IPS-20b (cell line): Measurements from ENCODE around the gene BDNF.
"Not testable (repeated sequence)": the region's sequence is repeated elsewhere in the genome, so short reads cannot be mapped to it uniquely, and the experiment has no call there.

ENCODE experiments used
- H3K27ac ChIP-seq: one replicate; pipeline ENCODE4 v1.5.1; 2013; ENCODE audit warnings: low read length
- H3K27me3 ChIP-seq: 2 replicates; pipeline ENCODE4 v1.6.1; 2013; ENCODE audit warnings: mild to moderate bottlenecking, low read length, inconsistent platforms; ENCODE audit not compliant: insufficient read depth
- H3K36me3 ChIP-seq: 2 replicates; pipeline ENCODE4 v1.6.1; 2013; ENCODE audit warnings: low read depth, mild to moderate bottlenecking, inconsistent platforms, low read length, moderate library complexity; ENCODE audit not compliant: insufficient read depth
- H3K4me1 ChIP-seq: 2 replicates; pipeline ENCODE4 v1.6.1; 2013; ENCODE audit warnings: mild to moderate bottlenecking, control low read depth, inconsistent platforms, low read length, moderate library complexity; ENCODE audit not compliant: insufficient read depth
- H3K4me3 ChIP-seq: 2 replicates; pipeline ENCODE4 v1.5.1; 2013; ENCODE audit warnings: mild to moderate bottlenecking, low read length, inconsistent platforms
- H3K9ac ChIP-seq: 2 replicates; pipeline ENCODE4 v1.6.1; 2013; ENCODE audit warnings: low read depth, mild to moderate bottlenecking, inconsistent platforms, low read length, moderate library complexity
- H3K9me3 ChIP-seq: 2 replicates; pipeline ENCODE4 v1.6.1; 2013; ENCODE audit warnings: mild to moderate bottlenecking, low read depth, low read length, inconsistent platforms; ENCODE audit not compliant: insufficient read depth

Gene BDNF

DNA sequence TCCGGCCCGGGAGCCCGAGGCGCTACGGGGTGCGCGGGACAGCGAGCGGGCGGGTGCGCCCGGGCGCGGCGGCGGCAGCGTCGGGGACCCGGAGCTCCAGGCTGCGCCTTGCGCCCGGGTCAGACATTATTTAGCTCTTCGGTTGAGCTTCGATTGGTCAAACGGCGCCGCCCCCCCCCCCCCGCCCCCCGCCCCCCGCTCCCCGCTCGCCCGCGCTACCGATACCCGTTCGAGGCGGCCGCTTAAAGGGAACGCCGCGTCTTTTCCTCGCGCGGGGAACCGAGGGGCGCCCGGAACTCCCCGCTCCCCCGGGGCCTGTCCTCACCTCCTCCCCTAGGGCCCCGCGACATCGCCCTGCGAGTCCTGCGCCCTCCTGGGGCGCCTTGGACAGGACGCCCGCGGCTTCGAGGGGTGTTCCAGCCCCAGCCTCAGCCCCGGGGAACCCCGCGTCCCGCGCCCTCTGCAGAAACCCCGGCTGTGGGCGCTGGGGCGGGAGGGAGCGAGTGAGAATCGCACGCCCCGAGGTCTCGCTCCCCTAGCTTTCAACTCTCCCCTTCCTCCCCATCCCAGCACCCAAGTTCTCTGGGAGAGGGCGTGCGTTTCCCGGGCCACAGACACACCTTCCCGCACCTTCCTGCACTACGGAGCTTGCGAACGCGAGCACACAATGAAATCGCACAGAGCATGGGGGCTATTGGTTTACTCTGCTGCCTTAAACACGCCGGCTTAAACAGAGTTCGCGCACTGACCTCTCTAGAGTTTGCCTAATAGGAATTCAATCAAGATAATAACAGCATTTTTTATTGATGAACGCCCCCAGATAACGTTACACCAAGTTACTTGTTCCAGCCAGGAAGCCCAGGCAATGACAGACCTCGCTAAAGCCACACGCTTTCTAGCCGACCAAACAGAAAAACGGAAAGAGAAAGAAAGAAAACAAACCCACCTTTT, at the start of gene BDNF:
TSS of gene BDNF (minus strand) at position 105 of the 951 bp plus-strand sequence. CDS start 41,891 bp downstream, outside the sequence.
- peaks cover 46% of the 10 kb centered on the region for H3K4me1 ChIP-seq
- no peaks in the 10 kb centered on the region for H3K36me3 ChIP-seq
- H3K9ac ChIP-seq: peak within 1 kb of the TSS; percentile 63; the same call in 1 of the 2 replicates
- H3K27ac ChIP-seq: no peak within 1 kb of the TSS
- H3K27me3 ChIP-seq: peaks cover 51% of the 10 kb centered on the region
- peak within 1 kb of the TSS; percentile 82 for H3K4me3 ChIP-seq
- no peaks in the 10 kb centered on the region for H3K9me3 ChIP-seq

DNA sequence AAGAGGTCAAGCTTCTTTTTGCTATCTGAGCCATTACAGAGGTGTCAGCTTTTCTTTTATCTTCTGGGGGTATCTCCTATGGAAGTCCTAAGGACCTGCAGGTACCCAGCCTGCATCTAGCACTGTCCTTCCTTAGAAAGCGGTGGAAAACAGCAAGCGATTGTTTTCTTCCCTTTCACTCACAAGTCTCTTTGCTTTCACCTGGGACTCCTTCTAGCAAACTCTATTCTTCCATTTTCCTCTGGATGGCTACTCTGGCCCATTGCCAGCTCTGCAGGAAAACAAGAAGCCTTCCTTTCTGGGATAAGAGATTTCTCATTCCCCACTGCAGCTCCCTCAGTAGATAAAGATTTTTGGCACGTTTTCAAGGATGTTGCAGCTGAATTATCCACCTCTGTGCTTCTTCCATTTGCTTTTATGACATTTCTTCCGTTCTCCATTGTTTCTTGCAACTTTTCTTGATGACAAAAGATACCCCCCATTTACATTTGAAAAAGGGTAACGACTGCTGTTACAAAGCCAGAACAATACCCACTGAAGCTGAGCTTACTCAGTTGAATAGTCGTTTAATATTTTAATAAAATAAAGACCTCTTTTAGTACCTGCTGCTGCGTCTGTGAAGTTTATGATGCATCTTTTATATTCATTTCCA, 40.2 kb upstream of the BDNF start:
- Histone ChIP-seq H3K9me3 (no peaks in the 10 kb centered on the region), H3K4me1 (peaks cover 23% of the 10 kb centered on the region), H3K36me3 (no peaks in the 10 kb centered on the region), H3K27ac (no peak overlapping the region), H3K4me3 (peak overlapping the region; percentile 47; the same call in 1 of the 2 replicates), H3K9ac (peak overlapping the region; percentile 35; the same call in 1 of the 2 replicates), H3K27me3 (peaks cover 6% of the 10 kb centered on the region)

DNA sequence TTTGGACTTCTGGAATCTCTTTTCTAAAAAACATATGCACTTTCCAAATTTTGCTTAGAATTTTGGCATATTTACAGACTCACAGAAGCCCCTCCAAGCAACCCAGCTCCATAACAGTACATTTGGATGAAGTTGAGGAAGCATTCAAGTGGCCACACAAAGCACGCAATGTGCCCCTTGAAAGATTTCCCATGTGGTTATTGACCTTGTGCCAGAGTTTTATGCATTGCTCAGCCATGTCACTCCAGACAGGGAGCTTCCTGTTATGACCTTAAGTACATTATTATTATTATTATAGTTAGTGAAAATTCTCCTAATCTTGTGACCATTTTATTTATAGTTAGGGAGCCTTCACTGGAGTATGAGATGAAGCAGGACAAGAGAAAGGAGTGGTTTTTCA, 35.0 kb upstream of the BDNF start:
- H3K27ac ChIP-seq: no peak overlapping the region
- H3K9ac ChIP-seq: no peak overlapping the region
- no peaks in the 10 kb centered on the region for H3K9me3 ChIP-seq
- H3K4me3 ChIP-seq: no peak overlapping the region
- peaks cover 7% of the 10 kb centered on the region for H3K4me1 ChIP-seq
- H3K27me3 ChIP-seq: no peaks in the 10 kb centered on the region
- no peaks in the 10 kb centered on the region for H3K36me3 ChIP-seq

DNA sequence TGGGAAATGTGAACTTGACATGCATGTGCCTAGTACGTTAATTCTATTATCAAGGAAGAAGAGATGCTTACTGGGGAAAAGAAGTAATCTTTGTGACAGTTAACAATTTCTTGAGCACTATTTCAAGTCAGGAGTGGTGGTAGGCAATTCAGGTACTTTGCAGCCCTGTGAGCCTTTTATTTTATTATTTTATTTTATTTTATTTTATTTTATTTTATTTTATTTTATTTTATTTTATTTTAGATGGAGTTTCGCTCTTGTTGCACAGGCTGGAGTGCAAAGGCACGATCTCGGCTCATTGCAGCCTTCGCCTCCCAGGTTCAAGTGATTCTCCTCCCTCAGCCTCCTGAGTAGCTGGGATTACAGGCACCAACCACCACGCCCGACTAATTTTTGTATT, 31.5 kb upstream of the BDNF start:
- H3K27me3 ChIP-seq: peaks cover 11% of the 10 kb centered on the region; the same call in 1 of the 2 replicates
- not testable (repeated sequence) for H3K4me3 ChIP-seq, H3K4me1 ChIP-seq, H3K9ac ChIP-seq, H3K36me3 ChIP-seq, H3K27ac ChIP-seq, H3K9me3 ChIP-seq

DNA sequence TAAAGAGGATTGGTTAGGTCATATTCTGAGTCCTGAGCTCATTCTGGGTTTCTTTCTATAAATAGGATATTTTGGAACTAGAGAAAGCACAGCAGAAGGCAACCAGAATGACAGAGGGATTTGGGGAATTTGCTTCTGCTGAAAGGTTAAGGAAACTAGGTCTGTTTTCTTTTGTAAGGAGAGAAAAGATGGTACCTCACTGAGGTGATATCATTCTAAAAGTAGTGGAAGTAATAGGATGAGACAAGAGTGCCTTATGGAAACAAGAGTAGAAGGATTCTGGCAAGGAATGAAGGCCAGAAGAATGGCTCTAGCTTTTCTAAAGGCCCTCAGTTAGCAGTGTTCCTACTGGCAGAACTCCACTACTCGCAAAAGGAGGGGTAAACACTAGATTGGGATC, 26.7 kb upstream of the BDNF start:
- Histone ChIP-seq H3K36me3 (no peaks in the 10 kb centered on the region), H3K27me3 (peaks cover 59% of the 10 kb centered on the region), H3K4me3 (no peak overlapping the region), H3K9me3 (no peaks in the 10 kb centered on the region), H3K27ac (no peak overlapping the region), H3K4me1 (peaks cover 3% of the 10 kb centered on the region; the same call in 1 of the 2 replicates), H3K9ac (no peak overlapping the region)

DNA sequence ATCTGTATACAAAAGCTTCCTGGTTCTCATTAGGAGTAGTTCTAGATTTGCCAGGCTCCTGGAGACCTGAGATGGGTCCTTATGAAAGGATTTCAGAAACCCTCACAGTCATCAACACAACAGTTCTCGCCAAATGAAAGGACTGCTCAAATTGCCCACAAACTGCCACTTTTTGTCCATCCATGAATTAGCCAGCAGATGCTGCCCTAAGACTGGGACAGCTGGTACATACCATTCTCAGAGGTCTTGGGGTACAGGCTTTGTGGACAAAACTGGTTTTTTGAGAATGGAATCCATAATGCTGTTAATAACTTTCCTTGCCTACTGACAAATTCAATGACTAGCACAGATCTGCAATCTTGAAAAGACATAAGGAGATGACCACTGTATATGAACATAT, 23.4 kb upstream of the BDNF start:
- H3K36me3 ChIP-seq: no peaks in the 10 kb centered on the region
- no peak overlapping the region for H3K4me3 ChIP-seq
- no peak overlapping the region for H3K27ac ChIP-seq
- H3K4me1 ChIP-seq: peaks cover 14% of the 10 kb centered on the region; the same call in 1 of the 2 replicates
- no peaks in the 10 kb centered on the region for H3K9me3 ChIP-seq
- no peak overlapping the region for H3K9ac ChIP-seq
- H3K27me3 ChIP-seq: peaks cover 83% of the 10 kb centered on the region

DNA sequence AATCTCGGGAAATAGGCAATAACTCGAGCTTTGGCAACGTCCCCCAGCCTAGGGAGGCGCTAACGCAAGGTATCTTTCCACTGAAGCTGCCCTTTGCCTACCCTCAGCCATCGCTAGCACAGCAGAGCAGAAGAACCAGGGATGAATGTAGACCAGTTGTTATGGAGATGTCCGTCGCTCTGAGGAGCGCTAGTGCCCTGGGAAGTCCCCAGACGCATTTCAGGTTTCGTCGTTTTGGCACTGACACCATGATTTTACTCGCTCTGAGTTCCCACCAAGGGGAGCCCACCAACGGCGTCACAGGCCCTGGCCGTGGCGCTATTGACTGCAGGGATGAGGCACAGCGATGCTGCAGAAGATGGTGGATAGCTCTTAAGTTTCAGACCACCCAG, 22.7 kb upstream of the BDNF start:
- Histone ChIP-seq H3K4me3 (peak overlapping the region; percentile 79), H3K36me3 (no peaks in the 10 kb centered on the region), H3K27me3 (peaks cover 80% of the 10 kb centered on the region), H3K4me1 (peaks cover 14% of the 10 kb centered on the region; the same call in 1 of the 2 replicates), H3K9me3 (no peaks in the 10 kb centered on the region), H3K27ac (no peak overlapping the region), H3K9ac (peak overlapping the region; percentile 70; the same call in 1 of the 2 replicates)

DNA sequence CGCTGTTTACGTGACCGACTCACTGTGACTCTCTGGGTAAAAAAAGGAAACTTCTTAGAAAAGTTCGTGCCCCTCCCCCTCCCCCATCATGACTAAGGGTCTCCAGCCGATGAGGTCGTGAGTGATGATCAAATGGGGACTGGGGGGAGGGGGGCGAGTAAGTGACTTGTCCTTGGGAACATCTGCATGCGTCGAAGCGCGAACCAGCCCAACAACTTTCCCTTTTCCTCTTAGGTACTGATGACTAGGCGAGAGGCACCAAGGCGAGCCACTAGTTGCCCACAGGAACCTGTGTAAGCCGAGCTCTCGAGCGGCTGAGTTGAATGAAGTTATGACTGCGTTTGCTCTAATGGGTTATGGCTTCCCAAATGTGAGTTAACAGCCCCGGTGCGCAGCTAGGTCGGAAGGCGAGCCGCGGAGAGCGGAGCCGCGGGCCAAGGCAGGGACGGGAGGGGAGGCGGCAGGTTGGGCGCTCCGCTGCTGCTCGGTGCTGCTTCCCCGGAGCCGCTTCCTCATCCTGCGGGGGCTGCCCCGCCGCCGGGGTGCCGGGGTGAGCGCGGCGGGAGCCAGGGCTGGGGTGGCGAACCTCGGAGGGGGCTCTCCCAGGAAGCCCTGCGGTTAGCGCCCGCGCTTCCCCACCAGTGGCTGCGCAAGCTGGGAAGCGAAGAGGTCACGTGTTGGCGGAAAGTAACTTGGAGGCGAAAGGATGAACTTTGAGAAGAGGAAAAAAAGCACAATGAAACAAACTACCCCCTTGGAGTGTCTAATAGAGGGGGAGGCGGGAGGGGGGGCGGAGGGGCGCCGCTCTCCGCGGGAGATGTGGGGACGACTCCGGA, 22.1 kb upstream of the BDNF start:
- Histone ChIP-seq H3K4me3 (peak overlapping the region; percentile 79), H3K36me3 (no peaks in the 10 kb centered on the region), H3K9ac (peak overlapping the region; percentile 70; the same call in 1 of the 2 replicates), H3K27me3 (peaks cover 77% of the 10 kb centered on the region), H3K4me1 (peaks cover 17% of the 10 kb centered on the region; the same call in 1 of the 2 replicates), H3K27ac (no peak overlapping the region), H3K9me3 (no peaks in the 10 kb centered on the region)

DNA sequence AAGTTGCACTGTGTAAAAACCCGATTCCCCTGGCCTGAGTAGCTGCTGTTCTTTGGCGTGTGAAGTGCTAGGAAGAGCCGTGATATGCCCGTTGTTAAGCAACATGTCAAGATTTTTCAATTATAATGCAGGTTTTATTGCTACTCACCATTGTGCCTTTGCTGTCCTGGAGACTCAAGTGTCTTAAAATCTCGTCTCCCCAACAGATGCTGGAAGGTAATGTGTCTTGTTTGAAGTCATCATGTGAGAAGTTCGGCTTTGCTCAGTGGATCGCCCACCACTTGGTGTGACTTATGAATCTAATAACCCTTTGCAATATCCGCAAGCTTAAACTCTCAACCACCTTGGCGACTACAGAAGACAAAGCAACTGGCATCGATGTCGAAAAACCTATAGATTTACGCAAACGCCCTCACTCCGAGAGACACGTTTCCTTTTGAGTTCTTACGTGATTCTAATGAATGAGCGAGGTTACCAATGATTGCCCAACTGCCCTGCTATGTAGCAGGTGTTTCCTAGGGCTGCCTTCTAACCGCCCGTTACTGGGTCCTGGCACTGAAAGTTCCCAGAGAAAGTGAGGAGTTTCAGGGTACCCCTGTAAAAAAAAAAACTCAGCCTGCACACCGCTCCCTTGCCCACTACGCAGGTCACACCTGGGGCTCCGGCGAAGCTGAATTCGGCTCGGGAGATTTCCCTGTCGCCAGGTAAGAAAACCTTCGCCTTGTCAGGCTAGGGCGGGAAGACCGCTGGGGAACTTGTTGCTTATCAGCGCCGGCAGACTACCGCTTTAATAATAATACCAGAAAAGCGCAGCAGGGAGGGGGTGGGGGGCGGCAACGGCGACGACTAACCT, 21.2 kb upstream of the BDNF start:
- Histone ChIP-seq H3K9ac (peak overlapping the region; percentile 70; the same call in 1 of the 2 replicates), H3K4me1 (peaks cover 20% of the 10 kb centered on the region; the same call in 1 of the 2 replicates), H3K27ac (no peak overlapping the region), H3K36me3 (no peaks in the 10 kb centered on the region), H3K4me3 (peak overlapping the region; percentile 79), H3K27me3 (peaks cover 69% of the 10 kb centered on the region), H3K9me3 (no peaks in the 10 kb centered on the region)

DNA sequence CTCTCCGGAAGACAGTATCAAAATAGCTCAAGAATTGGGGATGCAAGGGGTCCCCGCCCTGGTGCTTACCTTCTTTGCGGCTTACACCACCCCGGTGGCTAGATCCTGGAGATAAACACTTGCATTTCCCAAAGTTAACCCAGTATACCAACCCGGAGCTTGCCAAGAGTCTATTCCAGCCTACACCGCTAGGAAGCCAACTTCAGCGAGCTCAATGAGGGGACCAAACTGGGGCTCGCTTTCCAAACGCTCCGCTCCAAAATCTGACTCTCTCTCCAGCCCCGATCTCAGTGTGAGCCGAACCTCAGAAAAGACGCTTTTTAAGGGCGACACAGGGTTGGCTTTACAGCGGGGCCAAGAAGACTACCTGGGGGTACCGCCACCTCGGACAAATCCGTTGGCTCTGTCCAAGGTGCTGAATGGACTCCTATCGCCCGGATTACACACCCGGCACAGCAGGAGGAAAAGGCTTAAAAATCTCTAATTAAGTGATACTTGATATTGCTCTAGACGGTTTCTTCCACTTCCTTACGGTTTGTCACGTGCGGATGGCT, 20.1 kb upstream of the BDNF start:
- Histone ChIP-seq H3K9ac (no peak overlapping the region), H3K36me3 (no peaks in the 10 kb centered on the region), H3K27ac (no peak overlapping the region), H3K9me3 (no peaks in the 10 kb centered on the region), H3K27me3 (peaks cover 57% of the 10 kb centered on the region), H3K4me3 (peak overlapping the region; percentile 81), H3K4me1 (peaks cover 20% of the 10 kb centered on the region; the same call in 1 of the 2 replicates)
